NCI-H146 (cell line): ENCODE measurements around the gene NTRK3.
"Not testable (repeated sequence)": the region's sequence is repeated elsewhere in the genome, so short reads cannot be mapped to it uniquely, and the experiment has no call there.

ENCODE experiments used
- DNase-seq: peaks from one replicate; lab custom pipeline; 2025; lab: John Stamatoyannopoulos, UW

Gene NTRK3

GRCh38 chr15:88072598-88073390, 183.7 kb downstream of the NTRK3 start:
- no peak for DNase-seq

GRCh38 chr15:88072133-88072532, 184.4 kb downstream of the NTRK3 start:
- not testable (repeated sequence) for DNase-seq

- DNase-seq, result no peak
Measured at GRCh38 chr15:88071141-88071540, 185.4 kb downstream of the NTRK3 start.

GRCh38 chr15:88069561-88069960, 187.0 kb downstream of the NTRK3 start:
- no peak for DNase-seq

- no peak for DNase-seq
Measured at GRCh38 chr15:88067331-88067685, 189.2 kb downstream of the NTRK3 start.

GRCh38 chr15:88066636-88067330, 189.8 kb downstream of the NTRK3 start:
- no peak for DNase-seq

- DNase-seq, result no peak
Measured at GRCh38 chr15:88061452-88061851, 195.1 kb downstream of the NTRK3 start.

GRCh38 chr15:88060383-88060782, 196.2 kb downstream of the NTRK3 start:
- no peak for DNase-seq

GRCh38 chr15:88057836-88058235, 198.7 kb downstream of the NTRK3 start:
- DNase-seq, result no peak

GRCh38 chr15:88049506-88049905, 207.0 kb downstream of the NTRK3 start:
- DNase-seq, result no peak

- no peak for DNase-seq
Measured at GRCh38 chr15:88048755-88049154, 207.8 kb downstream of the NTRK3 start.

- DNase-seq, result no peak
Measured at GRCh38 chr15:88048237-88048636, 208.3 kb downstream of the NTRK3 start.

GRCh38 chr15:88046576-88047129, 209.9 kb downstream of the NTRK3 start:
- no peak for DNase-seq

- no peak for DNase-seq
Measured at GRCh38 chr15:88043396-88043795, 213.1 kb downstream of the NTRK3 start.

- DNase-seq, result no peak
Measured at GRCh38 chr15:88042047-88042446, 214.5 kb downstream of the NTRK3 start.

- DNase-seq, result no peak
Measured at GRCh38 chr15:88040516-88040915, 216.0 kb downstream of the NTRK3 start.

GRCh38 chr15:88038261-88038660, 218.3 kb downstream of the NTRK3 start:
- no peak for DNase-seq

GRCh38 chr15:88036154-88036839, 220.2 kb downstream of the NTRK3 start:
- DNase-seq, result no peak

GRCh38 chr15:88035381-88035780, 221.2 kb downstream of the NTRK3 start:
- DNase-seq, result no peak

GRCh38 chr15:88033421-88033820, 223.1 kb downstream of the NTRK3 start:
- not testable (repeated sequence) for DNase-seq

- no peak for DNase-seq
Measured at GRCh38 chr15:88032787-88033186, 223.8 kb downstream of the NTRK3 start.

GRCh38 chr15:88031461-88031860, 225.1 kb downstream of the NTRK3 start:
- DNase-seq, result no peak

- DNase-seq, result no peak
Measured at GRCh38 chr15:88029696-88030095, 226.8 kb downstream of the NTRK3 start.
